ENCODE data around the gene KCNIP1.

Gene KCNIP1

DNA sequence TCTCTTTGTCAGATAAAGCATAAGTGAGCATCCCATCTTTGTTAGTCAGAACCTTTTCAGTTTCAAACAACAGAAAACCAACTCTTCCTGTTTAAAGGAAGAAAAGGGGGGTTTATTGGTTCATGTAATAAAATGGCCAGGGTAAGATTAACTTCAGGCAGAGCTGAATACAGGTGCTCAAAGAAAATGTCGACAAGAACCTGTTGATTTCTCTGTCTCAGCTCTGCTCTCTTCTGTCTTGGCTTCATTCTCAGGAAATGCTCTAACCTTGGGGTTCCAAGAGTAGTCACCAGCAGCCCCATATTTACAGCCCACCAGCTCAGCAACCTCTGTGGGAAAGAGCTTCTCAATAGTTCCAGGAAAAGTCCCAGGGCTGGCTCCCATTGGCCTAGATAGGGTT, 25.2 kb downstream of the KCNIP1 start:
- Histone ChIP-seq H3K27ac (no peak overlapping the region), H3K36me3 (ENCODE audit: insufficient read depth, low read length) (no peaks in the 10 kb centered on the region), H3K4me3 (no peak overlapping the region), H3K9ac (ENCODE audit: insufficient read length) (no peak overlapping the region), H3K9me3 (ENCODE audit: low read depth, low read length) (no peaks in the 10 kb centered on the region)
- TF ChIP-seq POLR2AphosphoS5 (IDR thresholded peaks at IDR 0.05; ENCODE audit: borderline replicate concordance, low read depth, low read length) (no peak), FOXP2 (optimal IDR thresholded peaks at IDR 0.05; ENCODE audit: control extremely low read depth, extremely low read length, insufficient read depth) (no peak), EZH2 (IDR thresholded peaks at IDR 0.05) (no peak)
- DNase-seq (ENCODE audit: low read depth, low spot score): no peak

DNA sequence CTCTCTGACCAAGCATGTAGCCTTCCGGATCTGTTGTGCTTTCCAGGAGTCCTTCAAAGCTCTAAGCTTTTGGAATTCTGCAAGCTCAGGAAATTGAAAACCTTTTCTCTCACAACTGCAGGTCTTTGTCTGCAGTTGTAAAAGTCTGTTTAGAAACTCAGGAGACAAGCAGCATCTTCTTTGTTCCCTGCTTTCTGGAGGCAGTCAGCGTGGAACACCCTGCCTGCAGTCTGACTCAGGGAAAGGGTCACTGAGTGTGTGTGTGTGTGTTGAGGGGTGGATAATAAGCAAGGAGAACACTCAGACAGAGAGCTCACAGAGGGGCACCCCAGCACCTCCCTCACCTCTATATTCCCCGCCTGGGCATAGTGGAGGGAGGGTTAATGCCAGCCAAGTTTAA, 29.1 kb downstream of the KCNIP1 start:
- H3K9ac ChIP-seq (ENCODE audit: insufficient read length): no peak overlapping the region
- DNase-seq (ENCODE audit: low read depth, low spot score): no peak
- TF ChIP-seq POLR2AphosphoS5 (IDR thresholded peaks at IDR 0.05; ENCODE audit: borderline replicate concordance, low read depth, low read length) (no peak), FOXP2 (optimal IDR thresholded peaks at IDR 0.05; ENCODE audit: control extremely low read depth, extremely low read length, insufficient read depth) (no peak), EZH2 (IDR thresholded peaks at IDR 0.05) (no peak)

DNA sequence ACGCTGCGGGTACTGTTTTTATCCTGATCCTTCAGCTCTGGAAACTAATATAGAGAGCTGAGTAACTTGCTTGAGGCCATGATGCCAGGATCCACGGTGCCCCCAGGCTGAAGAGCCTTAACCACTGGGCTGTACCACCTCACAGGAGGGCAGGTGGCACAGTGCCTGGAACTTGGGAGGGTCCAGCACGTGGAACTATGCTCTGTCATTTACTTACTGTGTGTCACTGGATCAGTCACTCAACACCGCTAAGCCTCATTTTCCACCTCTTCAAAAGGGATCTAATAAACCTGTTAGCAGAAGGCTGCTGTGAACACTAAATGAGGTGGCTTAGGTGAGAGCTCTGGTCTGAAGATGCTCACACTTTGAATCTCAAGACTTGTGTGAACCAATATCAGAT, 29.6 kb downstream of the KCNIP1 start:
- no peak overlapping the region for H3K27ac ChIP-seq
- TF ChIP-seq POLR2AphosphoS5 (IDR thresholded peaks at IDR 0.05; ENCODE audit: borderline replicate concordance, low read depth, low read length) (no peak), FOXP2 (optimal IDR thresholded peaks at IDR 0.05; ENCODE audit: control extremely low read depth, extremely low read length, insufficient read depth) (no peak), EZH2 (IDR thresholded peaks at IDR 0.05) (no peak)
- H3K9me3 ChIP-seq (ENCODE audit: low read depth, low read length): no peaks in the 10 kb centered on the region
- no peak overlapping the region for H3K4me3 ChIP-seq
- DNase-seq (ENCODE audit: low read depth, low spot score): no peak
- no peak overlapping the region for H3K9ac ChIP-seq (ENCODE audit: insufficient read length)
- H3K36me3 ChIP-seq (ENCODE audit: insufficient read depth, low read length): no peaks in the 10 kb centered on the region

More for the DNA sequence above, 29.1 kb downstream of the KCNIP1 start:
- Histone ChIP-seq H3K4me3 (no peak overlapping the region), H3K36me3 (ENCODE audit: insufficient read depth, low read length) (no peaks in the 10 kb centered on the region), H3K27ac (no peak overlapping the region), H3K9me3 (ENCODE audit: low read depth, low read length) (no peaks in the 10 kb centered on the region)

- DNase-seq (ENCODE audit: low read depth, low spot score): no peak
- H3K36me3 ChIP-seq (ENCODE audit: insufficient read depth, low read length): no peaks in the 10 kb centered on the region
- no peaks in the 10 kb centered on the region for H3K9me3 ChIP-seq (ENCODE audit: low read depth, low read length)
- no peak overlapping the region for H3K9ac ChIP-seq (ENCODE audit: insufficient read length)
- TF ChIP-seq POLR2AphosphoS5 (IDR thresholded peaks at IDR 0.05; ENCODE audit: borderline replicate concordance, low read depth, low read length) (no peak), EZH2 (IDR thresholded peaks at IDR 0.05) (no peak), FOXP2 (optimal IDR thresholded peaks at IDR 0.05; ENCODE audit: control extremely low read depth, extremely low read length, insufficient read depth) (no peak)
- no peak overlapping the region for H3K27ac ChIP-seq
- no peak overlapping the region for H3K4me3 ChIP-seq
Observed at GRCh38 chr5:170534177-170534576, 30.4 kb downstream of the KCNIP1 start.

- H3K9me3 ChIP-seq (ENCODE audit: low read depth, low read length): no peaks in the 10 kb centered on the region
- no peak for DNase-seq (ENCODE audit: low read depth, low spot score)
- H3K36me3 ChIP-seq (ENCODE audit: insufficient read depth, low read length): no peaks in the 10 kb centered on the region
- no peak for TF ChIP-seq EZH2 (IDR thresholded peaks at IDR 0.05)
- no peak for TF ChIP-seq POLR2AphosphoS5 (IDR thresholded peaks at IDR 0.05; ENCODE audit: borderline replicate concordance, low read depth, low read length)
- TF ChIP-seq FOXP2 (optimal IDR thresholded peaks at IDR 0.05; ENCODE audit: control extremely low read depth, extremely low read length, insufficient read depth): no peak
- no peak overlapping the region for H3K4me3 ChIP-seq
- no peak overlapping the region for H3K9ac ChIP-seq (ENCODE audit: insufficient read length)
- H3K27ac ChIP-seq: no peak overlapping the region
Observed at GRCh38 chr5:170534941-170535340, 31.1 kb downstream of the KCNIP1 start.

DNA sequence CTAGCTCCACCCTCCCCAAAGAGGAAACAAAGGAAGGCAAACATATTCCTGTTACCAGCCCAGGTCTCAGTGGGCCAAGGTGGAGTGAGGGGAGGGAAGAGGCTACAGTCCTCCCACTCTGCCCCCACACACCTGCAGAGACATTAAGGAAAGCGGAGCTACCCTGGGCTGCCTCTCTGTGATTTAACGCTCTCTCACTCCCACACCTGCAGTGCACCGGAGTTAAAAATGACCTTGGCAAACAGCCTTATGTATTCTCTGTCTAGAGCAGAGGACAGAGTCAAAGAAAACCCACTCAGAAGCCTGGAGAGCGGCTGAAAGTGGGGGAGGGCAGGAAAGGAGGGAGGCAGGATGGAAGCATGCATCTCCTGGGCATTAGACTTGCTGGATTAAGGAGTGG, 32.7 kb downstream of the KCNIP1 start:
- no peak overlapping the region for H3K27ac ChIP-seq
- H3K36me3 ChIP-seq (ENCODE audit: insufficient read depth, low read length): no peaks in the 10 kb centered on the region
- TF ChIP-seq EZH2 (IDR thresholded peaks at IDR 0.05) (no peak), FOXP2 (optimal IDR thresholded peaks at IDR 0.05; ENCODE audit: control extremely low read depth, extremely low read length, insufficient read depth) (no peak), POLR2AphosphoS5 (IDR thresholded peaks at IDR 0.05; ENCODE audit: borderline replicate concordance, low read depth, low read length) (no peak)
- no peak for DNase-seq (ENCODE audit: low read depth, low spot score)
- no peaks in the 10 kb centered on the region for H3K9me3 ChIP-seq (ENCODE audit: low read depth, low read length)
- no peak overlapping the region for H3K4me3 ChIP-seq
- no peak overlapping the region for H3K9ac ChIP-seq (ENCODE audit: insufficient read length)

- no peak for DNase-seq (ENCODE audit: low read depth, low spot score)
- H3K9ac ChIP-seq (ENCODE audit: insufficient read length): no peak overlapping the region
- no peak for TF ChIP-seq FOXP2 (optimal IDR thresholded peaks at IDR 0.05; ENCODE audit: control extremely low read depth, extremely low read length, insufficient read depth)
- no peaks in the 10 kb centered on the region for H3K9me3 ChIP-seq (ENCODE audit: low read depth, low read length)
- no peaks in the 10 kb centered on the region for H3K36me3 ChIP-seq (ENCODE audit: insufficient read depth, low read length)
- no peak overlapping the region for H3K4me3 ChIP-seq
- no peak overlapping the region for H3K27ac ChIP-seq
Observed at GRCh38 chr5:170537451-170538095, 33.8 kb downstream of the KCNIP1 start.

DNA sequence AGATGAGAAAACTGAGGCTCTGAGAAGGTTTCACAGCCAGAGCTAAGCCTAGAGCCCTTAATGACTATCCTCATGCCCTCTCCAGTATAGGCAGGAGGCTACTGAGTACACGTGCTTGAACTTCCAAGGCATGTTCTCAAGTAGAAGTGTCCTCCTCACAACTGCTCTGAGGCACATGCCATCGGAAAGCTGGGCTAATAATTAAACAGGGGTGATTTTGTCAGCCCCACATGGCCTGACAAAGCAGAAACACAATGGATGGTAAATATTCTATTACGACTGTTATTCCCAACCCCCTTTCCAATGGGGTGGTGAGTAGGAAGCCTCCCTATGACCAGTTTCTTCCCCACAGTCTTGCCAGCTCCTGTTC, 34.3 kb downstream of the KCNIP1 start:
- Histone ChIP-seq H3K27ac (no peak overlapping the region), H3K36me3 (ENCODE audit: insufficient read depth, low read length) (no peaks in the 10 kb centered on the region), H3K9me3 (ENCODE audit: low read depth, low read length) (no peaks in the 10 kb centered on the region), H3K9ac (ENCODE audit: insufficient read length) (no peak overlapping the region), H3K4me3 (no peak overlapping the region)
- TF ChIP-seq EZH2 (IDR thresholded peaks at IDR 0.05) (no peak), FOXP2 (optimal IDR thresholded peaks at IDR 0.05; ENCODE audit: control extremely low read depth, extremely low read length, insufficient read depth) (no peak), POLR2AphosphoS5 (IDR thresholded peaks at IDR 0.05; ENCODE audit: borderline replicate concordance, low read depth, low read length) (no peak)
- DNase-seq (ENCODE audit: low read depth, low spot score): no peak
